ENCODE results near the gene ADH5.
A peak's percentile ranks its signal among the peaks of the same experiment; 100 is the strongest.

ADH5 gene

DNA sequence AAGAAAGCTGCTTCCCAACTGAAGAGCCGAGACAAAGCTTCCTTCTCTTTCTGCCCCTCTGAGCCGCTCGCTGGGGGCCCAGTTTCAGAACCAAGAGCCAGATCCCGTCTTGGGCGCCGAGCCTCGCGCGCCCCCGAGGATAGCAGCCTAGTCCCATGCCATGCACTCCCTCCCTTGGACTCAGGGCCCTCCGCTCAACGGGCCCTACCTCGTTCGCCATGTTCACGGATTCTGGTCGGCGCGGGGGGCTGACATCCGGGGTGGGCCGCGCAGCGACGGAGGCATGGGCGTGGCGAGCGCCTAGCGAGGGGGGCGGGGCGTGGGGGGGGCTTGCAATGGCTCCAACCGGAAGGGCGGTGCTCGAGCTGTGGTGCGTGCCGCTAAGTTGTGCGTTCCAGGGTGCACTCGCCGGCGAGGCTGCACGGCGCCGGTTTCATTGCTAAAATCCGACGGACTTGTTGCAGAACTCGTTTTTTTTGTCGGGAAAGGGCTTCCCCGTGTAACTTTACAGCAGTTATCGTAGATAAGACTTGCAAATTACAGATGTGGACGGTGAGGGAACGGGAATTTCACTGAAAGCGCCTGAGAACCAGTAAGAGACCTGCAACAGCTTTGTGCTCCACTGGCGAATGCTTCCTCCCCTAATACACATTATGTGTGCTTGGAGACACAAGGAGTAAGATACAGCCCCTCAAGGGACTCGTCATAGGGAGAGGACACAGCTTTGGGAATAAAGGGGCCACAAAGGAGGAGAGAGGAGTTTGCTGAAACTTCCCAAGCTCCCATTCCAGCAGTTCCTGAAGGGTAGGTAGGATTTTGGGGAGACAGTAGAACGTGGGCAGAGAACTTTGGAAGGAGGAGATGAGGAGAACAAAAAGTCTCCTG, at the start of gene ADH5:
Gene ADH5 (minus strand): TSS at position 308 of the 885 bp plus-strand sequence. CDS start 88 bp downstream, at position 220.
- peaks cover 29% of the 10 kb centered on the region for H3K4me1 ChIP-seq (ENCODE audit: insufficient read depth, low read length, severe bottlenecking)
- no peaks in the 10 kb centered on the region for H4K20me1 ChIP-seq (ENCODE audit: insufficient read depth, low read length)
- H3K9ac ChIP-seq (ENCODE audit: low read length): peak within 1 kb of the TSS; percentile 94
- H3K4me2 ChIP-seq (ENCODE audit: low read length): peak within 1 kb of the TSS; percentile 100
- H3K27me3 ChIP-seq (ENCODE audit: insufficient read depth, low read length): no peaks in the 10 kb centered on the region
- no peaks in the 10 kb centered on the region for H3K9me2 ChIP-seq (ENCODE audit: low read depth, low read length)
- H3K9me3 ChIP-seq (ENCODE audit: low read length): no peaks in the 10 kb centered on the region
- peaks cover 17% of the 10 kb centered on the region for H3K79me2 ChIP-seq (ENCODE audit: insufficient read depth, low read length)
- peak within 1 kb of the TSS; percentile 45 for H3K27ac ChIP-seq (ENCODE audit: low read depth, low read length, poor library complexity, severe bottlenecking)
- H3F3A ChIP-seq (ENCODE audit: insufficient read depth, low read length): 0 out of 2 replicates have a peak, but pooled peaks cover 2% of the 10 kb centered on the region
- peak within 1 kb of the TSS; percentile 92 for H3K4me3 ChIP-seq (ENCODE audit: low read depth, low read length, poor library complexity, severe bottlenecking)
- peaks cover 18% of the 10 kb centered on the region for H3K36me3 ChIP-seq (ENCODE audit: insufficient read depth, low read length)
- no peak for TF ChIP-seq EZH2 (IDR thresholded peaks at IDR 0.05; ENCODE audit: borderline replicate concordance, low read length)
- TF ChIP-seq, protein P1, sequence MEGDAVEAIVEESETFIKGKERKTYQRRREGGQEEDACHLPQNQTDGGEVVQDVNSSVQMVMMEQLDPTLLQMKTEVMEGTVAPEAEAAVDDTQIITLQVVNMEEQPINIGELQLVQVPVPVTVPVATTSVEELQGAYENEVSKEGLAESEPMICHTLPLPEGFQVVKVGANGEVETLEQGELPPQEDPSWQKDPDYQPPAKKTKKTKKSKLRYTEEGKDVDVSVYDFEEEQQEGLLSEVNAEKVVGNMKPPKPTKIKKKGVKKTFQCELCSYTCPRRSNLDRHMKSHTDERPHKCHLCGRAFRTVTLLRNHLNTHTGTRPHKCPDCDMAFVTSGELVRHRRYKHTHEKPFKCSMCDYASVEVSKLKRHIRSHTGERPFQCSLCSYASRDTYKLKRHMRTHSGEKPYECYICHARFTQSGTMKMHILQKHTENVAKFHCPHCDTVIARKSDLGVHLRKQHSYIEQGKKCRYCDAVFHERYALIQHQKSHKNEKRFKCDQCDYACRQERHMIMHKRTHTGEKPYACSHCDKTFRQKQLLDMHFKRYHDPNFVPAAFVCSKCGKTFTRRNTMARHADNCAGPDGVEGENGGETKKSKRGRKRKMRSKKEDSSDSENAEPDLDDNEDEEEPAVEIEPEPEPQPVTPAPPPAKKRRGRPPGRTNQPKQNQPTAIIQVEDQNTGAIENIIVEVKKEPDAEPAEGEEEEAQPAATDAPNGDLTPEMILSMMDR (IDR thresholded peaks at IDR 0.05; ENCODE audit: low read length): no peak
- peak within 1 kb of the TSS; percentile 100; the same call in 1 of the 2 replicates for H2AFZ ChIP-seq (ENCODE audit: low read length)

GRCh38 chr4:99136329-99136728, 47.7 kb upstream of the ADH5 start:
- no peak overlapping the region for H3K4me3 ChIP-seq (ENCODE audit: low read depth, low read length, poor library complexity, severe bottlenecking)
- no peak overlapping the region for H3K9ac ChIP-seq (ENCODE audit: low read length)
- H3F3A ChIP-seq (ENCODE audit: insufficient read depth, low read length): no peaks in the 10 kb centered on the region
- TF ChIP-seq, protein P1 (IDR thresholded peaks at IDR 0.05; ENCODE audit: low read length): no peak
- no peak for TF ChIP-seq EZH2 (IDR thresholded peaks at IDR 0.05; ENCODE audit: borderline replicate concordance, low read length)
- no peak overlapping the region for H3K27ac ChIP-seq (ENCODE audit: low read depth, low read length, poor library complexity, severe bottlenecking)
- no peaks in the 10 kb centered on the region for H3K9me2 ChIP-seq (ENCODE audit: low read depth, low read length)
- no peaks in the 10 kb centered on the region for H3K27me3 ChIP-seq (ENCODE audit: insufficient read depth, low read length)
- H3K36me3 ChIP-seq (ENCODE audit: insufficient read depth, low read length): no peaks in the 10 kb centered on the region
- no peaks in the 10 kb centered on the region for H3K9me3 ChIP-seq (ENCODE audit: low read length)
- H2AFZ ChIP-seq (ENCODE audit: low read length): no peak overlapping the region
- H3K79me2 ChIP-seq (ENCODE audit: insufficient read depth, low read length): no peaks in the 10 kb centered on the region
- no peaks in the 10 kb centered on the region for H3K4me1 ChIP-seq (ENCODE audit: insufficient read depth, low read length, severe bottlenecking)
- no peaks in the 10 kb centered on the region for H4K20me1 ChIP-seq (ENCODE audit: insufficient read depth, low read length)
- no peak overlapping the region for H3K4me2 ChIP-seq (ENCODE audit: low read length)

- H4K20me1 ChIP-seq (ENCODE audit: insufficient read depth, low read length): no peaks in the 10 kb centered on the region
- H3K36me3 ChIP-seq (ENCODE audit: insufficient read depth, low read length): no peaks in the 10 kb centered on the region
- no peaks in the 10 kb centered on the region for H3K9me3 ChIP-seq (ENCODE audit: low read length)
- no peak overlapping the region for H3K9ac ChIP-seq (ENCODE audit: low read length)
- no peaks in the 10 kb centered on the region for H3K79me2 ChIP-seq (ENCODE audit: insufficient read depth, low read length)
- no peaks in the 10 kb centered on the region for H3F3A ChIP-seq (ENCODE audit: insufficient read depth, low read length)
- H3K4me2 ChIP-seq (ENCODE audit: low read length): no peak overlapping the region
- no peak overlapping the region for H3K27ac ChIP-seq (ENCODE audit: low read depth, low read length, poor library complexity, severe bottlenecking)
- H3K9me2 ChIP-seq (ENCODE audit: low read depth, low read length): no peaks in the 10 kb centered on the region
- H3K27me3 ChIP-seq (ENCODE audit: insufficient read depth, low read length): no peaks in the 10 kb centered on the region
- no peak overlapping the region for H3K4me3 ChIP-seq (ENCODE audit: low read depth, low read length, poor library complexity, severe bottlenecking)
- H2AFZ ChIP-seq (ENCODE audit: low read length): no peak overlapping the region
- no peaks in the 10 kb centered on the region for H3K4me1 ChIP-seq (ENCODE audit: insufficient read depth, low read length, severe bottlenecking)
- TF ChIP-seq, protein P1 (IDR thresholded peaks at IDR 0.05; ENCODE audit: low read length): no peak
- TF ChIP-seq EZH2 (IDR thresholded peaks at IDR 0.05; ENCODE audit: borderline replicate concordance, low read length): no peak
These were observed 47.1 kb upstream of the ADH5 start for GRCh38 chr4:99135541-99136162.

Measured in OCI-LY1 (cell line).